H1 (cell line): Measurements from ENCODE around the gene SLC25A48. TPM values are rescaled to one million over a fixed set of nuclear protein-coding genes. Genes with fewer than 3 reads are reported as not detected.

Experiments used
- CTCF ChIA-PET: fragments of 300-600 bp; sonication (Branson Sonifier 250); formaldehyde crosslinking; loops from one replicate; lab custom pipeline; 2021; ENCODE audit not compliant: partially characterized antibody; lab: Charles Lee
- POLR2A ChIA-PET: fragments of 300-600 bp; sonication (Branson Sonifier 250); formaldehyde crosslinking; loops from one replicate; lab custom pipeline; 2021; ENCODE audit warnings: inconsistent platforms; ENCODE audit not compliant: partially characterized antibody; lab: Charles Lee
- DNase-seq, 2 experiments: peaks; one replicate each; pipeline versions ENCODE4 v3.0.0 to v3.0.0-alpha.2; 2010 to 2022; ENCODE audit warnings: low spot score in 2 of 2, low read depth in 1 of 2, mixed read lengths in 1 of 2
- FAIRE-seq: peaks from 2 replicates; lab custom pipeline; 2011; peaks lifted over from hg19 to GRCh38; lab: Jason Lieb, UNC
- H2AFZ ChIP-seq: 2 replicates; pipeline ENCODE4 v1.8.1; 2012; ENCODE audit warnings: low read length, inconsistent platforms
- H2AK5ac ChIP-seq: 2 replicates; pipeline ENCODE4 v1.6.1; 2013; ENCODE audit warnings: low read depth, low read length
- H2BK120ac ChIP-seq: replicated peaks from 2 replicates; pipeline ENCODE3; 2013; ENCODE audit warnings: low read depth, low read length, inconsistent platforms
- H2BK12ac ChIP-seq: 2 replicates; pipeline ENCODE4 v1.6.1; 2013; ENCODE audit warnings: low read depth, low read length
- H2BK15ac ChIP-seq: 2 replicates; pipeline ENCODE4 v1.6.1; 2013; ENCODE audit warnings: low read length
- H2BK20ac ChIP-seq: 2 replicates; pipeline ENCODE4 v1.6.1; 2013; ENCODE audit warnings: low read length
- H2BK5ac ChIP-seq: 2 replicates; pipeline ENCODE4 v1.6.1; 2013; ENCODE audit warnings: low read depth, low read length
- H3K14ac ChIP-seq: 2 replicates; pipeline ENCODE4 v1.6.1; 2013; ENCODE audit warnings: inconsistent platforms; ENCODE audit not compliant: insufficient read length
- H3K18ac ChIP-seq: 2 replicates; pipeline ENCODE4 v1.6.1; 2013; ENCODE audit warnings: low read length; ENCODE audit errors: extremely low read depth
- H3K23ac ChIP-seq: 2 replicates; pipeline ENCODE4 v1.6.1; 2013; ENCODE audit warnings: inconsistent platforms; ENCODE audit not compliant: insufficient read length
- H3K23me2 ChIP-seq: 2 replicates; pipeline ENCODE4 v1.6.1; 2013; ENCODE audit warnings: low read depth, low read length
- H3K27ac ChIP-seq: 2 replicates; pipeline ENCODE4 v1.6.1; 2011; ENCODE audit warnings: low read depth, low read length, inconsistent platforms
- H3K27me3 ChIP-seq, 4 experiments: replicated peaks in 1 of 4; 1 replicate in 1 of 4; 2 replicates in 3 of 4; pipeline versions ENCODE4 v1.6.1 to v1.8.1; 2011 to 2013; ENCODE audit warnings: low read length in 3 of 4, mild to moderate bottlenecking in 3 of 4, inconsistent platforms in 2 of 4, mixed read lengths in 2 of 4, moderate library complexity in 1 of 4; ENCODE audit not compliant: control insufficient read depth in 3 of 4, insufficient read depth in 3 of 4; ENCODE audit errors: extremely low read depth in 1 of 4
- H3K36me3 ChIP-seq, 4 experiments: 2 replicates each; pipeline versions ENCODE4 v1.6.1 to v1.8.1; 2011 to 2013; ENCODE audit warnings: mild to moderate bottlenecking in 4 of 4, low read length in 3 of 4, moderate library complexity in 2 of 4, control low read depth in 1 of 4, inconsistent platforms in 1 of 4; ENCODE audit not compliant: insufficient read depth in 4 of 4, control insufficient read depth in 2 of 4
- H3K4ac ChIP-seq: replicated peaks from 2 replicates; pipeline ENCODE3; 2013; ENCODE audit warnings: low read length, low read depth, mixed read lengths, inconsistent platforms; ENCODE audit not compliant: insufficient read length
- H3K4me1 ChIP-seq, 4 experiments: replicated peaks in 1 of 4; 1 replicate in 1 of 4; 2 replicates in 3 of 4; pipeline versions ENCODE4 v1.6.1 to v1.8.1; 2011 to 2013; ENCODE audit warnings: low read length in 3 of 4, inconsistent platforms in 2 of 4, mixed read lengths in 1 of 4; ENCODE audit not compliant: insufficient read depth in 4 of 4, control insufficient read depth in 3 of 4
- H3K4me2 ChIP-seq, 2 experiments: 2 replicates each; pipeline versions ENCODE4 v1.6.1 to v1.8.1; 2011 to 2013; ENCODE audit warnings: low read depth in 2 of 2, low read length in 2 of 2, control low read depth in 1 of 2, inconsistent platforms in 1 of 2, mild to moderate bottlenecking in 1 of 2; ENCODE audit not compliant: insufficient read depth in 1 of 2
- H3K4me3 ChIP-seq, 4 experiments: fragments of 200-600, 300-600 bp in 1 of 4; sonication (generic), shearing (Covaris generic), sonication (Bioruptor Twin) in 1 of 4; 2 replicates each; pipeline versions ENCODE4 v1.5.1 to v1.8.1; 2011 to 2016; ENCODE audit warnings: low read length in 4 of 4, low read depth in 3 of 4, control low read depth in 2 of 4, inconsistent platforms in 2 of 4, mild to moderate bottlenecking in 2 of 4, mixed read lengths in 1 of 4, moderate library complexity in 1 of 4; ENCODE audit not compliant: insufficient read depth in 2 of 4; ENCODE audit errors: extremely low read depth in 1 of 4
- H3K56ac ChIP-seq: replicated peaks from 2 replicates; pipeline ENCODE3; 2013; ENCODE audit warnings: low read depth, mild to moderate bottlenecking, mixed read lengths, low read length, inconsistent platforms; ENCODE audit not compliant: insufficient read length
- H3K79me1 ChIP-seq: 2 replicates; pipeline ENCODE4 v1.6.1; 2013; ENCODE audit warnings: low read depth, low read length, control low read depth
- H3K79me2 ChIP-seq, 2 experiments: 2 replicates each; pipeline versions ENCODE4 v1.6.1 to v1.8.1; 2012 to 2013; ENCODE audit warnings: low read length in 2 of 2, mild to moderate bottlenecking in 2 of 2, inconsistent platforms in 1 of 2; ENCODE audit not compliant: insufficient read depth in 2 of 2, control insufficient read depth in 1 of 2
- H3K9ac ChIP-seq, 4 experiments: replicated peaks in 1 of 4; 1 replicate in 1 of 4; 2 replicates in 3 of 4; pipeline versions ENCODE4 v1.6.1 to v1.8.1; 2011 to 2013; ENCODE audit warnings: low read depth in 3 of 4, low read length in 3 of 4, control low read depth in 2 of 4, mild to moderate bottlenecking in 2 of 4, moderate library complexity in 2 of 4, inconsistent platforms in 1 of 4; ENCODE audit errors: extremely low read depth in 1 of 4
- H3K9me3 ChIP-seq, 2 experiments: 2 replicates each; pipeline versions ENCODE4 v1.6.1 to v1.8.1; 2012 to 2013; ENCODE audit warnings: mild to moderate bottlenecking in 2 of 2, moderate library complexity in 2 of 2, control low read depth in 1 of 2, inconsistent platforms in 1 of 2, low read depth in 1 of 2, low read length in 1 of 2, mixed read lengths in 1 of 2; ENCODE audit not compliant: insufficient read depth in 2 of 2
- H4K20me1 ChIP-seq, 2 experiments: replicated peaks in 1 of 2; 2 replicates each; pipeline versions ENCODE3 to v1.8.1; 2011 to 2013; ENCODE audit warnings: inconsistent platforms in 2 of 2, low read length in 2 of 2, mild to moderate bottlenecking in 1 of 2; ENCODE audit not compliant: insufficient read depth in 2 of 2, control insufficient read depth in 1 of 2
- H4K5ac ChIP-seq: 2 replicates; pipeline ENCODE4 v1.6.1; 2013; ENCODE audit warnings: low read length, low read depth, mixed read lengths, inconsistent platforms; ENCODE audit not compliant: insufficient read length
- H4K8ac ChIP-seq: 2 replicates; pipeline ENCODE4 v1.8.0; 2013; ENCODE audit warnings: mild to moderate bottlenecking, moderate library complexity, low read length, inconsistent platforms; ENCODE audit not compliant: insufficient read depth; ENCODE audit errors: extremely low read depth
- H4K91ac ChIP-seq: replicated peaks from 2 replicates; pipeline ENCODE3; 2013; ENCODE audit warnings: low read length, mixed read lengths, inconsistent platforms; ENCODE audit not compliant: insufficient read length
- CEBPB ChIP-seq: IDR thresholded peaks from 2 replicates; pipeline ENCODE4 v1.6.1; 2012; ENCODE audit warnings: low read depth, low read length
- CREB1 ChIP-seq: IDR thresholded peaks from 2 replicates; pipeline ENCODE4 v1.6.1; 2012; ENCODE audit warnings: inconsistent platforms
- FOSL1 ChIP-seq: IDR thresholded peaks from 2 replicates; pipeline ENCODE4 v1.6.1; 2011; ENCODE audit warnings: mild to moderate bottlenecking, low read depth, low read length, moderate library complexity; ENCODE audit not compliant: insufficient read depth
- KDM5A ChIP-seq: fragments of 200-600 bp; IDR thresholded peaks from 2 replicates; pipeline ENCODE4 v1.7.1; 2012; ENCODE audit warnings: mild to moderate bottlenecking, low read length, inconsistent platforms, mixed read lengths
- NANOG ChIP-seq: IDR thresholded peaks from 2 replicates; pipeline ENCODE4 v1.6.1; 2011; ENCODE audit warnings: low read length, low read depth, mild to moderate bottlenecking, inconsistent platforms; ENCODE audit not compliant: insufficient read depth, poor library complexity, severe bottlenecking
- PHF8 ChIP-seq: fragments of 200-600 bp; sonication (generic); conservative IDR thresholded peaks from 2 replicates; pipeline ENCODE4 v1.7.1; 2012; ENCODE audit warnings: low read depth, mild to moderate bottlenecking, inconsistent platforms, low read length, moderate library complexity
- RAD21 ChIP-seq, 2 experiments: IDR thresholded peaks in 1 of 2; conservative IDR thresholded peaks in 1 of 2; 2 replicates each; pipeline ENCODE4 v1.6.1; 2011; ENCODE audit warnings: low read depth in 2 of 2, low read length in 2 of 2, improper control_type of control experiment in 1 of 2, inconsistent platforms in 1 of 2, mild to moderate bottlenecking in 1 of 2, moderate library complexity in 1 of 2
- RBBP5 ChIP-seq: IDR thresholded peaks from 2 replicates; pipeline ENCODE4 v1.7.1; 2012; ENCODE audit warnings: low read depth, mild to moderate bottlenecking, inconsistent platforms, low read length, moderate library complexity, borderline replicate concordance
- SP1 ChIP-seq: IDR thresholded peaks from 2 replicates; pipeline ENCODE4 v1.6.1; 2011; ENCODE audit warnings: low read depth, low read length
- TAF7 ChIP-seq: optimal IDR thresholded peaks from 2 replicates; pipeline ENCODE3; 2011; ENCODE audit warnings: low read depth, mild to moderate bottlenecking, inconsistent platforms, low read length, moderate library complexity, borderline replicate concordance
- TEAD4 ChIP-seq: IDR thresholded peaks from 2 replicates; pipeline ENCODE4 v1.6.1; 2012; ENCODE audit warnings: low read depth, low read length, inconsistent platforms, mixed read lengths
- WGBS, 2 experiments: shearing (Covaris generic) in 1 of 2; methylation state at CpG; one replicate each; pipeline versions ENCODE4 v1.1.6 to v1.1.7; 2013 to 2015; ENCODE audit warnings: low lambda C conversion rate in 2 of 2, mixed read lengths in 2 of 2, inconsistent platforms in 1 of 2, low coverage in 1 of 2, missing lambda C conversion rate in 1 of 2; ENCODE audit not compliant: insufficient replicate concordance in 2 of 2, insufficient coverage in 1 of 2, insufficient read length in 1 of 2; ENCODE audit errors: extremely low coverage in 1 of 2, missing lambda C conversion rate in 1 of 2; 5-methylcytosine and 5-hydroxymethylcytosine counted together
- polyA plus RNA-seq, 7 experiments: library from polyadenylated mRNA; depleted of rRNA in 3 of 7; stranded (reverse) in 5 of 7; unstranded in 2 of 7; fragments of >200 nt in 5 of 7; fragments of 200-250 nt in 2 of 7; gene quantifications; 1 replicate in 5 of 7; 2 replicates in 1 of 7; 4 replicates in 1 of 7; pipeline versions ENCODE4 v1.2.1 to v1.2.3, GENCODE V29; 2011 to 2013; ENCODE audit warnings: missing spikeins in 2 of 7, mixed read lengths in 2 of 7
- total RNA-seq: library from RNA; stranded (reverse); fragmentation: NEBNext Ultra II Directional; extraction: Animal tissue kit (Norgen Biotek cat#: 25700); gene quantifications from 2 replicates; pipeline ENCODE4 v1.2.1, GENCODE V29; 2021
- TF ChIP-seq, protein P1 (sequence below): IDR thresholded peaks from 2 replicates; pipeline ENCODE4 v1.6.1; 2012; ENCODE audit warnings: low read length, inconsistent platforms

The SLC25A48 gene
- total and polyA plus RNA-seq, 2 of the 8 experiments (the other 6 are each of a cell fraction or from before 2014, with no cell fraction given): 1.3 to 1.8 TPM

DNA sequence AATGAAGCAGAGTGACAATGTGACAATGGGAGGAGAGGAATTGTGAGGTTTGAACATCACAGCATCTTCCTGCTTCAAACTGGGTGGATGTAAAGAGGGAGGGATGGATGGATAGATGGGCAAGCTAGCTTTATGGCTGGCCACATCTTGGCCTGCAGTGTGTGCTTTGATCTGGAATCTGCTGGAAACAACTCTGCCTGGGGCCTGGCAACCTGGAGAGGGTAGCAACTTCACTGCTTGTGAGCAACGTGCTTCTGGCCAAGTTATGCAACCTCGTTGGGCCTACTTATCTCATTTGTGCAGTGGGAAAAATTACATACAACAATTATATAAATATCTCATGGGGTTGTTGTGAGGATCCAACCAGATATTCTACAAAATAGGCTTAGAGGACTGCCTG is 55.8 kb downstream of the SLC25A48 start:
- Histone ChIP-seq H3K23me2 (peaks cover 2% of the 10 kb centered on the region; the same call in 1 of the 2 replicates), H2BK20ac (no peak overlapping the region), H3K36me3 (no peaks in the 10 kb centered on the region), H2BK120ac (no peak overlapping the region), H3K4me2 (no peak overlapping the region), H3K4ac (no peak overlapping the region), H3K9ac (no peak overlapping the region), H2AK5ac (no peak overlapping the region), H3K23ac (no peak overlapping the region), H3K4me3 (no peak overlapping the region), H4K20me1 (no peaks in the 10 kb centered on the region), H3K79me2 (no peaks in the 10 kb centered on the region), H2AFZ (no peak overlapping the region), H2BK5ac (no peak overlapping the region), H4K5ac (no peak overlapping the region), H3K9me3 (no peaks in the 10 kb centered on the region), H3K27me3 (peaks cover 0 to 6% (median 4%) of the 10 kb centered on the region in 4 experiments; a peak in 2 of 7 replicates), H3K56ac (no peak overlapping the region), H2BK15ac (no peak overlapping the region), H4K8ac (no peak overlapping the region), H3K14ac (no peak overlapping the region), H2BK12ac (no peak overlapping the region), H4K91ac (no peak overlapping the region), H3K18ac (no peak overlapping the region), H3K4me1 (peaks cover 0 to 5% (median 3%) of the 10 kb centered on the region in 4 experiments; a peak in 1 of 7 replicates), H3K27ac (no peak overlapping the region), H3K79me1 (no peaks in the 10 kb centered on the region)
- ChIA-PET CTCF (interaction anchor here (0.6 to 4.8 kb wide), 21 partner anchors 9 to 425 kb away, joined by 3 to 37 read pairs (median 5); partner anchors contain the start of gene SLC25A48), POLR2A (no interaction called here)
- WGBS, 2 experiments: 80% methylated on average over 2 of the region's 2 CpGs; no CpG with 5 or more reads in 1 of the 2 experiments
- DNase-seq (no peak), FAIRE-seq (no peak)
- TF ChIP-seq CREB1: no peak
- no peak for TF ChIP-seq SP1
- TF ChIP-seq TAF7: no peak
- TF ChIP-seq, protein P1, sequence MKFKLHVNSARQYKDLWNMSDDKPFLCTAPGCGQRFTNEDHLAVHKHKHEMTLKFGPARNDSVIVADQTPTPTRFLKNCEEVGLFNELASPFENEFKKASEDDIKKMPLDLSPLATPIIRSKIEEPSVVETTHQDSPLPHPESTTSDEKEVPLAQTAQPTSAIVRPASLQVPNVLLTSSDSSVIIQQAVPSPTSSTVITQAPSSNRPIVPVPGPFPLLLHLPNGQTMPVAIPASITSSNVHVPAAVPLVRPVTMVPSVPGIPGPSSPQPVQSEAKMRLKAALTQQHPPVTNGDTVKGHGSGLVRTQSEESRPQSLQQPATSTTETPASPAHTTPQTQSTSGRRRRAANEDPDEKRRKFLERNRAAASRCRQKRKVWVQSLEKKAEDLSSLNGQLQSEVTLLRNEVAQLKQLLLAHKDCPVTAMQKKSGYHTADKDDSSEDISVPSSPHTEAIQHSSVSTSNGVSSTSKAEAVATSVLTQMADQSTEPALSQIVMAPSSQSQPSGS: no peak
- no peak for TF ChIP-seq NANOG
- TF ChIP-seq CEBPB: no peak
- TF ChIP-seq RBBP5: no peak
- no peak for TF ChIP-seq TEAD4
- no peak for TF ChIP-seq FOSL1
- no peak for TF ChIP-seq KDM5A
- TF ChIP-seq RAD21 (IDR thresholded peaks at IDR 0.05 in 1 of 2, conservative IDR thresholded peaks at IDR 0.05 in 1 of 2; ENCODE audit: low read depth in 2 of 2, low read length in 2 of 2): no peak
- no peak for TF ChIP-seq PHF8
